Cardiac muscle cell (in vitro differentiated cells and primary cell): ENCODE data around the gene PDE2A. TPM values are rescaled to one million over a fixed set of nuclear protein-coding genes. Genes with fewer than 3 reads are reported as not detected.

Experiments used
- DNase-seq, 2 donors: peaks; one replicate each; pipeline versions ENCODE4 v3.0.0 to v3.0.0-alpha.2; 2010 to 2017; ENCODE audit warnings: low read depth in 1 of 2, low spot score in 1 of 2
- H3K27ac ChIP-seq: fragments of 200-600 bp; sonication (generic); 2 replicates; pipeline ENCODE4 v1.5.1; 2016
- H3K27me3 ChIP-seq: fragments of 200-600 bp; sonication (generic); 2 replicates; pipeline ENCODE4 v1.6.0; 2016; ENCODE audit warnings: control low read depth
- H3K36me3 ChIP-seq: fragments of 200-600 bp; sonication (generic); 2 replicates; pipeline ENCODE4 v1.5.1; 2016; ENCODE audit warnings: control low read depth
- H3K4me1 ChIP-seq: fragments of 200-600 bp; sonication (generic); 2 replicates; pipeline ENCODE4 v1.8.1; 2017; ENCODE audit warnings: low read depth, mild to moderate bottlenecking, mixed run types
- H3K4me3 ChIP-seq: fragments of 200-600 bp; sonication (generic); 2 replicates; pipeline ENCODE4 v1.5.1; 2016; ENCODE audit warnings: mild to moderate bottlenecking
- H3K9me3 ChIP-seq: fragments of 200-600 bp; sonication (generic); 2 replicates; pipeline ENCODE4 v1.5.1; 2017; ENCODE audit warnings: low read depth, mild to moderate bottlenecking, control low read depth
- CTCF ChIP-seq: IDR thresholded peaks from 2 replicates; pipeline ENCODE4 v1.5.1; 2012; ENCODE audit warnings: low read depth, mild to moderate bottlenecking, low read length
- polyA plus RNA-seq: library from polyadenylated mRNA; unstranded; fragments of >200 nt; fragmentation: Nextera tagmentation; extraction: Ambion mirVana; gene quantifications from 2 replicates; pipeline ENCODE4 v1.2.1, GENCODE V29; 2016
- total RNA-seq: library from RNA; depleted of rRNA; stranded (reverse); fragments of >200 nt; gene quantifications from 2 replicates; pipeline ENCODE4 v1.2.3, GENCODE V29; 2016

PDE2A gene
- total and polyA plus RNA-seq, 2 experiments from 2014 or later: 0.92 TPM; not detected in 1

GRCh38 chr11:72682858-72683243, 8.6 kb upstream of the PDE2A start:
- H3K36me3 ChIP-seq: peaks cover 3% of the 10 kb centered on the region

GRCh38 chr11:72682238-72682857, 8.1 kb upstream of the PDE2A start:
- Histone ChIP-seq H3K27me3 (peaks cover 4% of the 10 kb centered on the region), H3K36me3 (peaks cover 3% of the 10 kb centered on the region), H3K9me3 (no peaks in the 10 kb centered on the region), H3K4me1 (no peaks in the 10 kb centered on the region), H3K4me3 (no peak overlapping the region), H3K27ac (no peak overlapping the region)
- TF ChIP-seq CTCF: no peak
- DNase-seq: no peak

More at GRCh38 chr11:72682858-72683243, 8.6 kb upstream of the PDE2A start:
- H3K4me1 ChIP-seq: no peaks in the 10 kb centered on the region
- H3K27ac ChIP-seq: no peak overlapping the region
- H3K27me3 ChIP-seq: no peaks in the 10 kb centered on the region
- TF ChIP-seq CTCF: no peak
- no peak overlapping the region for H3K4me3 ChIP-seq
- no peak for DNase-seq
- H3K9me3 ChIP-seq: no peaks in the 10 kb centered on the region

GRCh38 chr11:72681226-72682153, 7.3 kb upstream of the PDE2A start:
- TF ChIP-seq CTCF: no peak
- no peaks in the 10 kb centered on the region for H3K36me3 ChIP-seq
- H3K27me3 ChIP-seq: peaks cover 8% of the 10 kb centered on the region
- H3K4me3 ChIP-seq: no peak overlapping the region
- H3K4me1 ChIP-seq: no peaks in the 10 kb centered on the region
- H3K9me3 ChIP-seq: no peaks in the 10 kb centered on the region
- H3K27ac ChIP-seq: no peak overlapping the region
- DNase-seq: no peak

GRCh38 chr11:72680624-72681158, 6.5 kb upstream of the PDE2A start:
- no peak for DNase-seq
- H3K4me1 ChIP-seq: no peaks in the 10 kb centered on the region
- H3K4me3 ChIP-seq: no peak overlapping the region
- H3K27me3 ChIP-seq: peaks cover 15% of the 10 kb centered on the region
- H3K36me3 ChIP-seq: no peaks in the 10 kb centered on the region
- H3K9me3 ChIP-seq: no peaks in the 10 kb centered on the region
- TF ChIP-seq CTCF: no peak
- H3K27ac ChIP-seq: no peak overlapping the region

- no peaks in the 10 kb centered on the region for H3K36me3 ChIP-seq
- H3K4me3 ChIP-seq: no peak overlapping the region
- H3K27ac ChIP-seq: no peak overlapping the region
- no peak for DNase-seq
- H3K4me1 ChIP-seq: no peaks in the 10 kb centered on the region
- TF ChIP-seq CTCF: no peak
- no peaks in the 10 kb centered on the region for H3K9me3 ChIP-seq
- peaks cover 23% of the 10 kb centered on the region for H3K27me3 ChIP-seq
These were observed 5.6 kb upstream of the PDE2A start for GRCh38 chr11:72679869-72680268.
